Measurements from ENCODE around the gene PADI3. TPM values are rescaled to one million over a fixed set of nuclear protein-coding genes. Genes with fewer than 3 reads are reported as not detected.
"Not testable (repeated sequence)": the region's sequence is repeated elsewhere in the genome, so short reads cannot be mapped to it uniquely, and the experiment has no call there.

Gene PADI3
- total RNA-seq, 1 experiment from 2014 or later = 6.0 TPM

DNA sequence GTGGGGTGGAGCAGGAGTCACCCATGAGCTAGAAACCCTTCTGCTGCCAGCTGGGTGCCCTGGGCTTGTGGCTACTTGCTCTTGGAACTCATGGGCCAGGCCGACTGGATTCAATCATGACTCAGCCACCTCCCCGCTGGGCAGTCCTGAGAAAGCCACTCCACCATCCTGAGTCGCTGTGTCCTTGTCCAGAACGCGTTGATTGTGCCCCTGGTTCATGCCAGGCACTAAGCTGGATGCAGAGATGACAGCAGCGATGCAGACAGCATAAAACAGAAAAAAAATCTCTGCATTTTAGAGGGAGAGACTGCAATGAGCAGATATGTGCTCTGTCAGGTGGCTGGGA is 33.4 kb upstream of the PADI3 start:
- no peak for DNase-seq (ENCODE audit: low spot score)

DNA sequence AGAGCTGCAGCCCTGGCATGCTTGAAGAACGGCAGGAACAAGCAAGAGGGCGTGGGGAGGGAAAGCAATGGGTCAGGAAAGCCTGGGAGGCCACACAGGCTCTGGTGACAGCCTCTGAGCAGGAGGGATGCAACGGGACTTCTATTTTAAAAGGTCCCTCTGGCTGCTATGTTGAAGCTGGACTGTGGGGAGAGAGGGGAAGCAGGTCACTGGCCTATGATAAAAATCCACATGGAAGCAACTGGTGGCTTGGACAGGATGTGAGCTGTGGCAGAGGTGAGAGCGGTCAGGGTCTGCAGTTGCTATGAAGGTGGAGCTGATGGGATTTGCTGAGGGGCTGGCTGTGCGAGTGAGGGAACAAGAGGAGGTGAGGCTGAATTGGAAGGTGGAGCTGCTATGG is 32.8 kb upstream of the PADI3 start:
- no peak for DNase-seq (ENCODE audit: low spot score)

DNA sequence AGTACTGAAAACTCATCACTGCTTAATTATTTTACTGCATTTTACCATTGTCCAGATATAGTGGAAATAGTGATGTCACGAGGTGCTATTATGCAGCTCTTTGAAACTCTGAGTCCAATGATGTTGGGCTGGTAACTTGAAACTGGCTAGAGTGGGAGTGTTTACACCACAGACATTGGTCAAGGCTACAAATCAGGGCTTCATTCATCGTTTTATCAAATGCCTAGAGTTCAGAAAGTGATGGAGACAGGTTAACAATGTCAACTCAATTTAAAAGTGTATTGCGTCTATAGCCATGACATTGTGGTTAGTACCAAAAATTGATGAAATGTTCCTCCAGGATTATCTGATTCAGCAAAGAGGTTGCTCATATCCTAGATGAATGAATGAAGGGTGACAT is 31.3 kb upstream of the PADI3 start:
- no peak for DNase-seq (ENCODE audit: low spot score)

DNA sequence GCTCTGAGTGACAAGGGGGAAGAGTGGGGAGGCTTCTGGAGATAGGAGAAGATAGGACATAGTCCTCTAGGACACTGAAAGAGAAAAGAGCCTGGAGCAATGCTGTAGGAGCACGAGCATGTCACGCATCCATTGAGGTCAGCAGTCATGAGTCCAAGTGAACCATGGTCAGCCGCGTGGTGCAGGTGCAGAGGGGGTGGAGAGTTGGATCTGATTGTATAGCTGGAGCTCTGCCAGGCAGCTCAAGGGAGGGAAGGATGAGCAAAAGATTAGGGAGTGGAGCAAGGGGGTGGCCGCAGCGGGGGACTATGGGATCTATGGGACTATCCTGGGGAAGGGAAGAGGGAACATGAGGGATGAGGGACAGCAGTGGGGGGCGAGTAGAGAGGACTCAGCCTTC is 30.0 kb upstream of the PADI3 start:
- DNase-seq (ENCODE audit: low spot score) = no peak

DNA sequence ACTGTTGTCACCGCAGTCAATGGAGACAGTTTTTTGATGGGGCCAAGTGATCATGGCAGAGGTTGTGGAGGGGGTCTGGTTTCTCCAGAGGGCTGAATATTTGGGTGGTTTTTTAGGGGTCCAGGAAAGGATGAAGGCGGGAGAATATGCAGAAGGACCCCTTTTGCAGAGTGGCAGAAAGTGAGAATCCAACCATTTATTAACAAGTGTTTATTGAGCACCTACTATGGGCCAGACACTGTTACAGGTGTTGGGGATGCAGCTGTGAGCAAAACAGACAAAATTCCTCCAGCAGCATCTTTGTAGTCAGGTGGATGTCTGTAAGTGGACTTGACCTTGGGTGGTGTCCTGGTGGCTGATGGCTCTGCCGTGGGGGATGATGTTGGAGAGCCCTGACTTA is 28.6 kb upstream of the PADI3 start:
- no peak for DNase-seq (ENCODE audit: low spot score)

DNA sequence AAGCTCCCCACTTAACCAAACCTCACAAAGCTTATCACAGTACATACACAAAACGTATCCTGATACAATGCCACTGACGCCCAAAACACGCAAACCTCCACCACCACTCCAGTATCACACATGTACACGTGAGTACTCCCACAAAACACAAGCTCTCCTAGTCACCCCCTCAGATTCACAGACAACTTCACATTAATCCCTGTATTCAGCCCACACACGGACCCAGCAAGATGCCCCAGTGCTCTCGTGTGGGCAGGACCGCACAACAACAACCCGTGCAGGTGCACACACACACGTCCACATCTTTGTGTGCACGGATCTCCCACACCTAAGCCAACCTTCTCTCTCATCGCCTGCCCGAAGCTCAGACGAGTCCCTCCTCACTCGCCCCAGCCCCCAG is 26.3 kb upstream of the PADI3 start:
- no peak for DNase-seq (ENCODE audit: low spot score)

DNA sequence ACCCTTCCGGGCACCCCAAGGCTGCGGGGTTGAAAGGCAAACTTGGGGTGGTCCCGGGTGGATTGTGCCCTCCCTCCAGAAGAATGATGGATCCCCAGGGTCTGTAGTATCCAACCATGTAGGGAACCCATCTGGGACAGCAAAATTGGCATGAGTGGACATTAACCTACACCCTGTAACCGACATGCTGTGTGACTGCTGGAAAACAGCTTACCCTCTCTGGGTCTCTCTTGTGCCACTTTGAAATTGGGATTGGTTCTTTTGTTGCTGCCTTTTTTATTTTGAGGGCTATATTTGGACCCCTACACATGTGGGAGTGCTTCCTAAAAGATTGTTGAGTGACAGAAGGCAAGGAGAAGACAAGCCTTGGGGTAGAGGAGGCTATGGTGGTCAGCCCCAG is 24.5 kb upstream of the PADI3 start:
- DNase-seq (ENCODE audit: low spot score) = no peak

DNA sequence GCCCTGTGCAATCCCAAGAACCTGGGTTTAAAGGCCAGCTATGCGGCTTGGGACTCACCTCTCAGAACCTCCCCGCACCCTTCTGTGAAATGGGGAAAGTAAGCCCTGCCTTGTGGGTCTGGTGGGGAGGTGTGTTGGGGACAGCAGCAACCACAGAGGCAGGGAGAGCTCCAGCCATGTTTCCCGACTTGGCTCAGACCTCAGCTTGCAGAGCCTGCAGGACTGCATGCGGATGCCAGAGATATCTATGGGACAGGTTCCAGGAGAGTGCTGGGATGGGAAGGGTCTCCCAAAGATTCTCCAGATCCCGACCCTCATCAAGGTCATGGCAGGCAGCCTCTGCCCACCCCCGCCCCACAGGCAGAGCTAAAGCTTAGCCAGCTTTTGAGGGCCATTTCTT is 23.8 kb upstream of the PADI3 start:
- DNase-seq (ENCODE audit: low spot score) = no peak

DNA sequence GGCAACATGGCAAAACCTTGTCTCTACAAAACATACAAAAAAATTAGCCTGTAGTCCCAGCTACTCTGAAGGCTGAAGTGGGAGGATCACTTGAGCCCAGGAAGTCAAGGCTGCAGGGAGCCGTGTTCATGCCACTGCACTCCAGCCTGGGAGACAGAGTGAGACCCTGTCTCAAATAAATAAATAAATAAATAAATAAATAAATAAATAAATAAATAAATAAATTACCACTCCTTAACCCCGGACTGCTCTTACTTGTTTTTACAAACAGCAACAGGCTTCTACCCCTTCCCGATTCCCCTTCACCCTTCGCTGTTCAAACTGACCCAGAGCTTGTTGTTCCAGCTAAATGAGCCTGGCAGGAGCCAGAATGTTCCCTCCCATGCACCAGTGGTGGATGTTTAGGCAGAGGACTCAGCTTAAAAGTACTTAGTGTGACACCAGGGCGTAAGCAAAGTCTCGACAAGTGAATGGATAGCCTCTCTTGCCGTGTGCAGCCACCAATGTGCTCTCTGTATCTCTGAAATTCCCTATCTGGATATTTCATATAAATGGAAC is 21.5 kb upstream of the PADI3 start:
- DNase-seq (ENCODE audit: low spot score) = no peak

DNA sequence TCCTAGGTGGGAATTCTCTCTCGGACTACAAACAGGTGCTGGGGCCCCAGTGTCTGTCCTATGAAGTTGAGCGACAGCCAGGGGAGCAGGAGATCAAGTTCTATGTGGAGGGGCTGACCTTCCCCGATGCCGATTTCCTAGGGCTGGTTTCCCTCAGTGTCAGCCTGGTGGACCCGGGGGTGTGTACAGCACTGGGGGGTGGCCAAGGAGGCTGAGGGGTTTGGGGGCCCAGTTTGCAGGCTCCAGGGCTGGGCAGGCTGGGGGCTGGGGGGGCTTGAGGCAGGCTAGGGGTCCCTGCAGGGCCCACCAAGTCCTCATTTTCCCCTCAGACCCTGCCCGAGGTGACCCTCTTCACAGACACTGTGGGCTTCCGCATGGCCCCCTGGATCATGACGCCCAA is 20.3 kb upstream of the PADI3 start:
- no peak for DNase-seq (ENCODE audit: low spot score)

DNA sequence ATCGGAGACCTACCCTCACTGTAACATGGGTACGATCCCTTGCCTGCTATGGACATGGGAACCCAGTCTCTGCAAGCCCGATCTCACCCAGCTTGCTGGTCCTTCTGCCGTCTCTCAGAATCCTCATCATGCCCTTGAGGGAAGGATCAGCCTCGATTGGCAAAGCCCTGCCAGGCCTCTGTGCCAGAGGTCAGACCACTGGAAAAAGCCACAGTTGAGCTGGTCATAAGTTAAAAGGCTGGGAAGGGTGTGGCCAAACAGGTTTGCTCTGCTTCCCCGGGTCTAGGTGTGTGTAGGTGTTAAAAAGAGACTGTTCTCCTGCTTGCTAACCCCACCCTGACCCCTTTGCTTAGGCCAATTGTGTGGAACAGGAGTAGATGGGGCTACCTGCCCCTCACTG is 19.5 kb upstream of the PADI3 start:
- no peak for DNase-seq (ENCODE audit: low spot score)

DNA sequence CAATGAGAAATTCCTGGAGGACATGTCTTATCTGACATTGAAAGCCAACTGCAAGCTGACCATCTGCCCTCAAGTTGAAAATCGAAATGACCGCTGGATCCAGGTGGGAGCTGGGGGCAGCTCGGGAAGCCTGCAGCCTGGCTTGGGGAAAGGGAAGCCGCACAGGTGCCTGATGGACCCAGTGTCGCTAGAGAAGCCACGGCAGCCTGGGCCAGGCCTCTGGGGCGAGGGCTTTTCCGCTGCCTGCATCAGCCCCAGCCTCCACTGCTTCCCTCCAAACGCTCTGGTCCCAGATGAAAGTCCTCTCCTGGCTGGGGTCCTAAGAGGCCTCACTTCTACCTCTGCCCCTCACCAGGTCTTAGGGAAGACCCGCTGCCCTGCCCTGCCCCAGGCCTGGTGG is 18.8 kb upstream of the PADI3 start:
- no peak for DNase-seq (ENCODE audit: low spot score)

DNA sequence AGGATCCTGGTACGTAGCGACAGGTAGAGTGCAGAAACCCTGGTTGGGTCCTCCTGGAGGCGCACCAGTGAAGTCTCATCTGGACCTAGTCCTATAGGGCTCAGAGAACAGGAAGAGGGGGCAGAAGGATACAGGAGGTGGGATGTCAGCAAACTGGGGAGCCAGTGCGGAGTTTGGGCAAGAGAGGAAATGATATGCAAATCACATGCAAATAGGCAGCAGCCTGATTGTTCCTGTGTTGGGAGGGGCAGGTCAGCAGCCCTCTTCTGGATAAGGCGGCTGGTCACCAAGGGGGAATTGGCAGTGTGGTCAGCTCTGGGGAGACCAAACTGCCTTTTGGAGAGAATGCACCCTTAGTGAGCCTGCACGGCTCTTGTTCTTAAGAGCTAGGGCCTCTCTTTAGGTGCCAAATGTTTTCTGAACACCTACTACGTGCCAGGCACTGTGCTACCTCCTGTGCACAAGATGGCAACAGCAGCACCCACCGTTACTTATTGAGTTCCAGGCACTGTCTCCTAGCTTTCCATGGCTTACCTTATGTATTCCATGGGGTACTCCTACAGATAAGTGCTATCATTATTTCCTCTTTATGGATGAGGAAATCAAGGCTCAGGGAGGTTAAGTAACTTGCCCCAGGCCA is 18.1 kb upstream of the PADI3 start:
- no peak for DNase-seq (ENCODE audit: low spot score)

DNA sequence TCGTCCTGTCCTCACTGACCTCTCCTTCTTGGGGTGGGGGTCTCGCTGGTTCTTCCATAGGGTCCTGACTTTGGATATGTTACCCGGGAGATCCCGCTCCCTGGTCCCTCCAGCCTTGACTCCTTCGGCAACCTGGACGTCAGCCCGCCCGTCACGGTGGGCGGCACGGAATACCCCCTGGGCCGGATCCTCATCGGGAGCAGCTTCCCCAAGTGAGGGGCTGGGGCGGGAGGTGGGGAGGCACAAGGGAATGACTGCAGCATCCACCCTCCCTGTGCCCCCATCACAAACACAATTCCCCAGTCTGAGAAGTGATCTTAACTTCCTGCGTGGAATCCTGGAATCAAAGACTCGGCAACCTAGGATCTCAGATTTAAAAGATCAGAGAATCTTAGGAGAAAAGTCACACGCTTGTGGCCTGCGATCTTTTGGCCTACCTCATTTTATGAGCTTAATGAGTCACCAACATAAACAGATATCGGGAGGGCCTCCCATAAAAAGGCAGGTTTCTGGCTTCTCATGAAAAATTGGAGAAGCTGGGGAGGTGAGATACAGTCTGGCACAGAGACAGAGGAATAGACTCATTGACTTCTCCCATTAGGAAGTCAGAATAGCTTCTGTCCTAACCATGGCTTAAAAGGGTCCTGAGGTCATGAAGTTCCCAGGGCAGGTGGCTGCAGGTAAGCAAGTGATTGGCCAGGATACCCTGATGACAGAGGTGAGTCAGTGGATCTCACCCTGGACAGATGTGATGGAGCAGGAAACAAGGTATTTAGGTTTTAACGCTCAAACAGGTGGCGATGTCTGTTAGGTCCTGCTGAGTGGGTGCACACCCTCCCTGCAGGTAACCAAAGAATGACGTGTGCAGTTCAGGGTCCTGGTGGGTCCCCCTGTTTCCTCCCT is 15.9 kb upstream of the PADI3 start:
- peak; percentile 93 for DNase-seq (ENCODE audit: low spot score)

DNA sequence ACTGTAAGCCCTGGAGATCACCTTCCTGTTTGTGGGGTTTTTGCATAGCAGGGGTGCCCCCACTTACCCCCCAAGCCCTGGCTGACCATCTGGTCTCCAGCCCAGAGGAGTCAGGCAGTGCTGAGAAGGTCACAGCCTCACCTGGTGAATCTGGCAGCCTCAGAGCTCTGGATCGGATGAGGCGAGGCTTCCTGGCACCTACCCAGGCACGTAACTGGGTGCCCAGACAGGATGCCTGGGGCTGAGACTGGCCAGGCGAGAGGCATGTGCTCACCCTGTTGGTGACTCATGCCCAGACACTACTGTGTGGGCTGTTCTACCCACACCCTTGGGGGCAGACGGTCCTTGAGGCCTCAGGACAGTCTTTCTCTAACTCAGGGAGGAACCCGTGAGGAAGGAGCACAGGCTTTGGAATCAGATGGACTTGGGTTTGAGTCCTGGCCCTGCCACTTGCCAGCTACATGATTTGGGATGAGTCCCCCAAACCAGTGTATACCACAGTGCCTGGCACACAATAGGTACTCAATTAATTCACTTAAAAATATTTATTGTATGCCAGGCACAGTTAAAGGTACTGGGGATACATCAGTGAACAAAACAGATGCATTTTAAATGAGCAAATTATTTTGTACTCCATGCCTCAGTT is 15.1 kb upstream of the PADI3 start:
- DNase-seq (ENCODE audit: low spot score) = peak; percentile 94

DNA sequence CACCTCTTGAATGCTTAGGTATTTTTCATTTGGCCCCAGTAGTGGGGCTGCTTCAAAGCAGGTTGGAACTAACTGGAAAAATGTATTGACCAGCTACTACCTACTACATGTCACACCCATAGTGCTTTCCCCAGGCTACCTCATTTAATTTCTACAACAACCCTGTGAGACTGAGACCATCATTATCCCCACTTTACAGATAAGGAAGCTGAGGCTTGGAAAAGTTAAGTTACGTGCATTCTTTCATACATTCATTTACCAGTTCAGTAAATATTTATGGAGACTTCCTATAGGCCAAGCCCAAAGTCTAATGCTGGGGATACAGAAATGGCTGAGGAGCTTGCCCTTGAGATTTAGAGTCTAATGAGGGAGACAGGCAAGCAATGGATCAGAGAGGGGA is 14.5 kb upstream of the PADI3 start:
- no peak for DNase-seq (ENCODE audit: low spot score)

DNA sequence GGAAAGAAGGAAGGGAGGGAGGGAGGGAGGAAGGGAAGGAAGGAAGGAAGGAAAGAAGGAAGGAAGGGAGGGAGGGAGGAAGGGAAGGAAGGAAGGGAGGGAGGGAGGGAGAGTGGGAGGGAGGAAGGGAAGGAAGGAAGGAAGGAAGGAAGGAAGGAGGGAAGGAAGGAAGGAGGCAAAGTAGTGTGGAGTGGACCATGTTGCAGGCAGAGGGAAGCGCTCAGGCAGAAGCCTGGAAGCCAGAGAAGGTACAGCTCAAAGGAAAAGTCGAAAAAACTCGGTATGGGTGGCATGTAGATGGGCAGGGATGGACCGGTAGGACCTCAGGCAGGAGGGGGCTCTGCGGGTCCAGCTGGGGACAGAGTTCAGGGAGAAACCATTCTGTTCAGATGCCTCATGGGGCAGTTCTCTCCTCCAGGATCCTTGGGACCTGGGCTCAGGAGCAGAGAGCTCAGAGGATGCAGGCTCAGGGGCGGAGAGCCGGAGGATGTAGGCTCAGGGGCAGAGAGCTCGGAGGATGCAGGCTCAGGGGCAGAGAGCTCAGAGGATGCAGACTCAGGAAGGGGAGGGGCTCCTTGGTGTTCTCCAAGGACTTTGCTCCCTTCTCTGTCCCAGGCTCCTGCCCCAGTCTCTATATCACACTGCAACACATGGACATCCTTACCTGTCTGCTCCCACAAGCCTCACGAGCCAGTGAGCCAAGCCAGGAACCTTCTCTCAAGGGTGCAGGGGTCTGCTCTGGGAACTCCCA is 13.6 kb upstream of the PADI3 start:
- no peak for DNase-seq (ENCODE audit: low spot score)

DNA sequence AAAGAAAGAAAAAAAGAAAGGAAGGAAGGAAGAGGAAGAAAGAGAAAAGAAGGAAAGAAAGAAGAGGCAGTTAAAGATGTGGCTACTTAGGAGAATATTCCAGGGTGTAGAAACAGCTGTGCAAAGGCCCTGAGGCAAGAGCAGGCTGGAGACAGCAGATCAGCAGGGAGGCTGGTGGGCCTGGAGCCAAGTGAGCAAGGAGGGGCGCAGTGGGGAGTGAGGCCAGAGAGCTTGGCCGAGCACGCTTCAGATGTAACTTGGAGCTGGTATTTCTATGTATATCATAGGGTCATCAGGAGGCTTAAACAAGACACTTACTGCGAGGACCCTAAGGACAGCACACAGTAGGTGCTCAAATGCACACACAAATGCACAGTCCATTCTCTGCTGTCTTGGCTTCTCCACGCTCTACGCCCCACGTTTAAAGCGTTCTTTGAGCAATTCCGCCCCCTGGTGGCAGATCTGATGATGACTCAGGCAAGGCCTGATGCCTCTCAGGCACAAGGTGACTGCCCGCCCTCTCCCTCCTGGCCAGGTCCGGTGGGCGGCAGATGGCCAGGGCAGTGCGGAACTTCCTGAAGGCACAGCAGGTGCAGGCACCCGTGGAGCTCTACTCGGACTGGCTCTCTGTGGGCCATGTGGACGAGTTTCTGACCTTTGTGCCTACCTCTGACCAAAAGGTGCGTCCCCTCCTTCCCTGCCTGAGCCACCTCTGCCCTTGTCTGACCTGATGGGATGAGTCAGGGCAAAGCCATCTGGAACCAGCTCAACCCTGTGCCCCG is 11.9 kb upstream of the PADI3 start:
- DNase-seq (ENCODE audit: low spot score) = peak; percentile 88

DNA sequence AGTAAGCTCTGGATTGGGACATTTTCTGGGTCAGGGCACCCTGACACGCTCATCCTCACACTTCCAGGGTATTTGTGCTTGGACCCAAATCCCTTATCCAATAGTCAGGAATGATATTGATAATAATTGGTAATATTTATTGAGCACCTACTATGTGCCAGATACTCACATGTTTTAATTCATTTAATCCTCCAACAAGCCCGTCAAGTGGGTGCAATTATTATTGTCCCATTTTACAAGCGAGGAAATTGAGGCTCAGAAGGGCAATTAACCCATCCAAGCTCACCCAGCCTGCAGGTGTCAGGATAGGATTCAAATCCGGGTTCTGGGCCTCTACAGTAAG is 11.4 kb upstream of the PADI3 start:
- DNase-seq (ENCODE audit: low spot score) = no peak

DNA sequence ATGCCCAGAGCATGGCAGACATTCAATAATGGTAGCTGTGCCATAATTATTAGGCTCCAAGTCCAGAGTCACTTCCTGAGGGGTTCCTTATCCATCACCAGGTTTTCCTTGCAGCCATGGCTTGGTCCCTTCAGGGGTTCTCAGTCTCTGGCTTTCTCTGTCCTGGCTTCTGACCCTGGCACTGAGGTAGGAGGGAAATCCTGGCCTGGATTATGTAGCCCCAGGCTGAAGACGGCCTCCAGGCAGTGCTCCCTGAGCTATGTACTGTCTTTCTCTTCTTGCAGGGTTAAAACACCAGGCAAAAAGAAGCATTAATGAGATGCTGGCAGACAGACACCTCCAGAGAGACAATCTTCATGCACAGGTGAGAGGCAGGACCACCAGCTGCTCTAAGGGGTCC is 9.5 kb upstream of the PADI3 start:
- peak; percentile 87 for DNase-seq (ENCODE audit: low spot score)

DNA sequence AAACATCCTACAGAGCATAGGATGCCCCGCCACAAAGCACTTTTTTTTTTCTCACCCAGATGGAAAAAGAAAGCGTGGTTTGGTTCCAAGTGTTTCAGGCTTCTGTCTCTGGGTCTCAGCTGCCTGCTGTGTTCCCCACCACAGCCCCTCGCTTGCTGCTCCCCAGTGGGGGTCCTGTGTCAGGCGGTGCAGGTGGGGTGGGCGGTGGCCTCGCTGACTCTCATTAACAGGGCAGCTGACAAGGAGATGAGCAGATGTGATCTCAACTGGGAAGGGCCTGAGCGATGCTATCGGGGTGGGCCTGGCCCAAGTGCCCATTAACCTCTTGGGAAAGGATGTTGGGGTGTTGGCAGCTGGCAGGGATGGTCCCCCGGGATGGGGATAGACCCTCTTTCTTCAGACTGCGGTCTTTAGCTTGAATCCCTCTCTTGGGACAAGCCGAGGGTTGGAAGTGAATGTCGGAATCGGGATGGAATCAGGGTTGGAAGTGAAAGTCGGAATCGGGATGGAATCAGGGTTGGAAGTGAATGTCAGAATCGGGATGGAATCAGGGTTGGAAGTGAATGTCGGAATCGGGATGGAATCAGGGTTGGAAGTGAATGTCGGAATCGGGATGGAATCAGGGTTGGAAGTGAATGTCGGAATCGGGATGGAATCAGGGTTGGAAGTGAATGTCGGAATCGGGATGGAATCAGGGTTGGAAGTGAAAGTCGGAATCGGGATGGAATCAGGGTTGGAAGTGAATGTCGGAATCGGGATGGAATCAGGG is 7.7 kb upstream of the PADI3 start:
- not testable (repeated sequence) for DNase-seq (ENCODE audit: low spot score)

Data from H4 (cell line).